GM12878 (cell line): Measurements from ENCODE around the gene TXN2. TPM values are rescaled to one million over a fixed set of nuclear protein-coding genes. Genes with fewer than 3 reads are reported as not detected.

Experiments
- ATAC-seq: fragments of 200-7000 bp; cut with Tn5 transposase; 3 replicates; pipeline ENCODE4 v1.9.1; 2020; ENCODE audit warnings: mild to moderate bottlenecking, moderate library complexity
- BruUV-seq: library from RNA; stranded (reverse); fragments of 400-500 nt; replicated peaks from 2 replicates; lab custom pipeline; 2021; lab: Mats Ljungman, UMichigan
- CTCF ChIA-PET: fragments of 300-600 bp; sonication (Branson Sonifier 250); formaldehyde crosslinking; extraction: SDS; loops from one replicate; lab custom pipeline; 2021; ENCODE audit warnings: inconsistent platforms; lab: Yijun Ruan, JAX
- POLR2A ChIA-PET: fragments of 350-600 bp; formaldehyde crosslinking; extraction: SDS; loops from one replicate; lab custom pipeline; 2021; ENCODE audit warnings: inconsistent platforms; lab: Charles Lee
- RAD21 ChIA-PET: fragments of 300-600 bp; sonication (Branson Sonifier 250); formaldehyde crosslinking; loops from one replicate; lab custom pipeline; 2023; ENCODE audit warnings: antibody characterized with exemption; ENCODE audit not compliant: unreplicated experiment; lab: Charles Lee
- SMC1A ChIA-PET: fragments of 300-600 bp; sonication (Branson Sonifier 250); formaldehyde crosslinking; loops from one replicate; lab custom pipeline; 2023; ENCODE audit not compliant: unreplicated experiment, uncharacterized antibody; lab: Charles Lee
- DNase-seq: peaks from one replicate; pipeline ENCODE4 v3.0.0-alpha.2; 2011; ENCODE audit warnings: low read depth, low spot score
- FAIRE-seq: peaks from 3 replicates; lab custom pipeline; 2011; peaks lifted over from hg19 to GRCh38; lab: Jason Lieb, UNC
- H2AFZ ChIP-seq: 2 replicates; pipeline ENCODE4 v1.6.0; 2011; ENCODE audit warnings: low read depth, low read length, control low read depth; ENCODE audit not compliant: control insufficient read depth
- H3K27ac ChIP-seq: 2 replicates; pipeline ENCODE4 v1.5.1; 2011; ENCODE audit warnings: control low read depth; ENCODE audit not compliant: control insufficient read depth, insufficient read depth
- H3K27me3 ChIP-seq, 2 experiments: replicated peaks in 1 of 2; 2 replicates each; pipeline versions ENCODE4 v1.6.0 to v1.6.1; 2011; ENCODE audit warnings: low read length in 1 of 2; ENCODE audit not compliant: control insufficient read depth in 2 of 2, insufficient read depth in 2 of 2
- H3K36me3 ChIP-seq, 2 experiments: 2 replicates each; pipeline ENCODE4 v1.5.1; 2011; ENCODE audit warnings: low read length in 1 of 2; ENCODE audit not compliant: control insufficient read depth in 2 of 2, insufficient read depth in 2 of 2
- H3K4me1 ChIP-seq: 2 replicates; pipeline ENCODE4 v1.6.1; 2011; ENCODE audit warnings: mild to moderate bottlenecking, low read length, moderate library complexity, mixed read lengths; ENCODE audit not compliant: control insufficient read depth, insufficient read depth
- H3K4me2 ChIP-seq: 2 replicates; pipeline ENCODE4 v1.6.0; 2011; ENCODE audit warnings: control low read depth; ENCODE audit not compliant: control insufficient read depth, insufficient read depth
- H3K4me3 ChIP-seq: fragments of 200-600 bp; sonication (generic); 2 replicates; pipeline ENCODE4 v1.5.1; 2016
- H3K79me2 ChIP-seq: 2 replicates; pipeline ENCODE4 v1.6.0; 2011; ENCODE audit warnings: low read length; ENCODE audit not compliant: control insufficient read depth, insufficient read depth
- H3K9ac ChIP-seq: 2 replicates; pipeline ENCODE4 v1.8.0; 2011; ENCODE audit warnings: low read length, control low read depth, mixed read lengths; ENCODE audit not compliant: control insufficient read depth, insufficient read depth
- H3K9me3 ChIP-seq: replicated peaks from 3 replicates; pipeline ENCODE4 v1.5.1; 2011; ENCODE audit warnings: mild to moderate bottlenecking, low read length; ENCODE audit not compliant: control insufficient read depth, insufficient read depth
- H4K20me1 ChIP-seq: 2 replicates; pipeline ENCODE4 v1.6.0; 2011; ENCODE audit not compliant: control insufficient read depth, insufficient read depth
- EP300 ChIP-seq, 2 experiments: fragments of 150-350 bp in 1 of 2; IDR thresholded peaks; 2 replicates each; pipeline ENCODE4 v1.6.1; 2011 to 2012; ENCODE audit warnings: low read depth in 2 of 2, low read length in 2 of 2, borderline replicate concordance in 1 of 2, improper control_type of control experiment in 1 of 2, inconsistent platforms in 1 of 2; ENCODE audit not compliant: control insufficient read depth in 1 of 2
- FOXM1 ChIP-seq: IDR thresholded peaks from 2 replicates; pipeline ENCODE4 v1.6.1; 2012; ENCODE audit warnings: low read depth, mild to moderate bottlenecking, inconsistent platforms, low read length, moderate library complexity
- MEF2A ChIP-seq: IDR thresholded peaks from 2 replicates; pipeline ENCODE4 v1.6.1; 2011; ENCODE audit warnings: low read depth, mild to moderate bottlenecking, low read length, moderate library complexity; ENCODE audit not compliant: insufficient read depth
- MXI1 ChIP-seq: fragments of 150-350 bp; IDR thresholded peaks from 2 replicates; pipeline ENCODE4 v1.6.1; 2011; ENCODE audit warnings: low read depth, mild to moderate bottlenecking, inconsistent platforms, low read length, improper control_type of control experiment
- POLR2A ChIP-seq: IDR thresholded peaks from 2 replicates; pipeline ENCODE4 v1.6.1; 2011; ENCODE audit warnings: low read depth, mild to moderate bottlenecking, low read length
- POLR2AphosphoS5 ChIP-seq: IDR thresholded peaks from 2 replicates; pipeline ENCODE4 v1.6.1; 2011; ENCODE audit warnings: mild to moderate bottlenecking, low read length, inconsistent platforms
- WGBS: methylation state at CpG from one replicate; pipeline ENCODE4 v1.1.6; 2016; ENCODE audit warnings: low lambda C conversion rate; ENCODE audit not compliant: insufficient replicate concordance, insufficient coverage; ENCODE audit errors: missing lambda C conversion rate; 5-methylcytosine and 5-hydroxymethylcytosine counted together
- in situ Hi-C: fragments of 300-500 bp; cut with MboI; formaldehyde crosslinking; loops from 9 replicates; pipeline ENCODE4 v1.14.3; 2018; ENCODE audit warnings: mixed read lengths
- intact Hi-C: fragments of 100-400 bp; cut with micrococcal nuclease; formaldehyde crosslinking; loops from one replicate; pipeline ENCODE4 v1.14.2; 2022; ENCODE audit not compliant: unreplicated experiment
- polyA plus RNA-seq, 11 experiments: library from polyadenylated mRNA; depleted of rRNA in 4 of 11; unstranded in 6 of 11; stranded (reverse) in 5 of 11; fragments of >200 nt; fragmentation: Nextera tagmentation in 4 of 11; fragmentation: Illumina TruSeq in 1 of 11; extraction: Ambion mirVana in 4 of 11; extraction: Trizol in 1 of 11; gene quantifications; 1 replicate in 1 of 11; 2 replicates in 10 of 11; pipeline versions ENCODE4 v1.2.1 to v1.2.3, GENCODE V29; 2011 to 2016; ENCODE audit warnings: inconsistent platforms in 2 of 11, missing spikeins in 2 of 11, low read depth in 1 of 11
- total RNA-seq, 4 experiments: library from RNA; depleted of rRNA in 3 of 4; stranded (reverse); fragments of >200 nt in 3 of 4; fragmentation: Illumina TruSeq in 1 of 4; extraction: Trizol in 1 of 4; gene quantifications; 2 replicates each; pipeline versions ENCODE4 v1.2.1 to v1.2.3, GENCODE V29; 2013 to 2021

TXN2 gene
- total and polyA plus RNA-seq, 10 of the 15 experiments (the other 5 are each of a cell fraction or from before 2014, with no cell fraction given) = 70.2 to 350 (median 183) TPM

DNA sequence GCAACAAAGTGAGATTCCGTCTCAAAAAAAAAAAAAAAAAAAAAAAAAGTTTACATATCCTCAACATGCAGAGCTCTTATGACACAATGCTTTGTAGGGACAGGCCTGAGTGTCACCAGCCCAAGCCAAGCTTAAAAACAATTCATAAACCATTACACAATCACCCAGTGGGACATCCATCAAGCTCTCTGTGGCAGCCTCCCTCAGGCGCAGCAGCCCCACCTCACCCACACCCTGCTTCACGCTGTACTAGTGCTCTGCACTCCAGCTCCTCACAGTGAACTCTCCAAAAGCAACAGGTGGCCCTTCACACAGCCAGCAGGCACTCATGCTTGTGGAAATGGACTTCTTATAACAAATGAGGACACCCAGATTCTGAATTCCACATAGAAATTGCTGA, 28.9 kb upstream of the TXN2 start:
- ChIA-PET RAD21 (interaction anchor here (0.6 to 1.2 kb wide), 4 partner anchors 12 to 289 kb away, joined by 3 to 5 read pairs (median 4); no protein-coding TSS in a partner anchor), SMC1A (interaction anchor here (1.3 kb wide), 1 partner anchor 18 kb away, joined by 3 read pairs; no protein-coding TSS in a partner anchor), CTCF (interaction anchor here (0.6 to 2.3 kb wide), 12 partner anchors 9 to 445 kb away, joined by 3 to 9 read pairs (median 4); no protein-coding TSS in a partner anchor), POLR2A (interaction anchor here (0.6 to 0.9 kb wide), 2 partner anchors 10 to 28 kb away, joined by 4 to 5 read pairs; no protein-coding TSS in a partner anchor)
- in situ Hi-C loops = loop anchor here (25.0 kb wide), 1 partner anchor 1098 kb away; the partner anchor contains the start of gene MCM5
- no peak overlapping the region for H3K27ac ChIP-seq
- no peaks in the 10 kb centered on the region for H3K27me3 ChIP-seq
- no peak overlapping the region for H3K9ac ChIP-seq
- H3K9me3 ChIP-seq = no peaks in the 10 kb centered on the region; the same call in 2 of the 3 replicates
- FAIRE-seq = no peak
- H3K36me3 ChIP-seq = peaks cover 28 to 29% of the 10 kb centered on the region in 2 experiments
- no TSS peak for BruUV-seq
- no peaks in the 10 kb centered on the region for H4K20me1 ChIP-seq
- DNase-seq = no peak
- H3K4me2 ChIP-seq = no peak overlapping the region
- TF ChIP-seq POLR2A (peak; percentile 62), FOXM1 (no peak), MXI1 (no peak), MEF2A (no peak), POLR2AphosphoS5 (peak; percentile 55; the same call in 1 of the 2 replicates)
- H3K4me3 ChIP-seq = no peak overlapping the region
- intact Hi-C loops = no loop called here
- H3K79me2 ChIP-seq = no peaks in the 10 kb centered on the region
- 96% methylated on average over 2 of the region's 3 CpGs for WGBS
- H2AFZ ChIP-seq = no peak overlapping the region
- ATAC-seq = no peak
- H3K4me1 ChIP-seq = peaks cover 9% of the 10 kb centered on the region

DNA sequence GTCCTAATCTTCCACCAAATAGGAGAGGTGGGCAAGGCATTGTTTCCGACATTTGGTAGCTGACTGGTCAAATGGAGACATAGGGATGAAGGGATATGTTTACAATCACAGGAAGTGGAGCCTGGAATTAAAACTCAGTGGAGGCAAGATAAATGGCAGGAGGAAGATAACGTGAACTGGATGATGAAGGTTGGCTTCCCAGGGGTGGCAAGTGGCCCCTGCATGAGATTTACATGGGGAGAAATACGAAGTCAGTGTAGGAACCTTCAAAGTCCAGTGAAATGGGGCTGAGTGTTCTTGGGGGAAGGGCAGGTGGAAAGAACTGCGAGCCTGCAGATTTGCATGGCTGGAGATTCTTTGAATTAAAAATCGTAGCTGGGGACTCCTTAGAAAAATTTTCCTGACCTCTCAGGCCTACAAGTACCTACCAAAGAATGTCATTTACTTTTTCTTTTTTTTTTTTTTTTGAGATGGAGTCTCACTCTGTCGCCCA, 26.1 kb upstream of the TXN2 start:
- Histone ChIP-seq H3K27ac (no peak overlapping the region), H3K9me3 (no peaks in the 10 kb centered on the region; the same call in 2 of the 3 replicates), H3K79me2 (no peaks in the 10 kb centered on the region), H3K4me1 (peaks cover 9% of the 10 kb centered on the region), H4K20me1 (no peaks in the 10 kb centered on the region), H2AFZ (peak overlapping the region; percentile 72), H3K27me3 (no peaks in the 10 kb centered on the region; a peak in 1 of 4 replicates), H3K36me3 (peaks cover 12 to 18% of the 10 kb centered on the region in 2 experiments), H3K4me3 (peak overlapping the region; percentile 59; the same call in 1 of the 2 replicates), H3K9ac (peak overlapping the region; percentile 42; the same call in 1 of the 2 replicates), H3K4me2 (peak overlapping the region; percentile 81)
- no peak for TF ChIP-seq EP300 (IDR thresholded peaks at IDR 0.05; ENCODE audit: borderline replicate concordance in 1 of 2, control insufficient read depth in 1 of 2, low read depth in 2 of 2, low read length in 2 of 2)
- DNase-seq (no peak), ATAC-seq (no peak), FAIRE-seq (no peak)
- ChIA-PET RAD21 (interaction anchor here (0.9 to 1.0 kb wide), 3 partner anchors 18 to 328 kb away, joined by 3 read pairs; partner anchors contain the start of gene EIF3D), POLR2A (interaction anchor here (0.9 to 1.9 kb wide), 6 partner anchors 14 to 119 kb away, joined by 3 to 9 read pairs (median 4); partner anchors contain the start of genes EIF3D and MYH9), SMC1A (interaction anchor here (0.6 to 1.2 kb wide), 4 partner anchors 14 to 347 kb away, joined by 3 to 4 read pairs (median 4); partner anchors contain the start of genes APOL3 and TXN2), CTCF (interaction anchor here (2.0 kb wide), 1 partner anchor 37 kb away, joined by 5 read pairs; no protein-coding TSS in a partner anchor)
- TSS peak; percentile 78 for BruUV-seq
- WGBS = 55% methylated on average over 5 of the region's 6 CpGs
- in situ Hi-C loops (loop anchor here (25.0 kb wide), 1 partner anchor 1095 kb away; the partner anchor contains the start of gene MCM5), intact Hi-C loops (no loop called here)
